Spinal cord (tissue), 10 donors: Measurements from ENCODE around the gene COLEC12. TPM values are rescaled to one million over a fixed set of nuclear protein-coding genes. Genes with fewer than 3 reads are reported as not detected.

ENCODE experiments used
- DNase-seq, 6 donors: peaks; one replicate each; pipeline versions ENCODE4 v3.0.0 to v3.0.0-alpha.2; 2013 to 2015; ENCODE audit warnings: low spot score in 6 of 6, low read depth in 4 of 6
- H3K27ac ChIP-seq: one replicate; pipeline ENCODE4 v1.5.1; 2013; ENCODE audit warnings: low read depth, low read length, control low read depth
- H3K27me3 ChIP-seq: one replicate; pipeline ENCODE4 v1.6.1; 2013; ENCODE audit warnings: low read length; ENCODE audit not compliant: control insufficient read depth, insufficient read depth
- H3K36me3 ChIP-seq: one replicate; pipeline ENCODE4 v1.6.1; 2013; ENCODE audit warnings: low read length; ENCODE audit not compliant: control insufficient read depth, insufficient read depth
- H3K4me1 ChIP-seq: one replicate; pipeline ENCODE4 v1.6.1; 2013; ENCODE audit warnings: low read length; ENCODE audit not compliant: control insufficient read depth, insufficient read depth
- H3K4me3 ChIP-seq: one replicate; pipeline ENCODE4 v1.5.1; 2013; ENCODE audit warnings: low read depth, low read length, control low read depth
- H3K9me3 ChIP-seq: one replicate; pipeline ENCODE4 v1.6.1; 2013; ENCODE audit warnings: low read length; ENCODE audit not compliant: control insufficient read depth, insufficient read depth
- WGBS: methylation state at CpG from one replicate; pipeline ENCODE4 v1.1.5; 2013; ENCODE audit warnings: missing lambda C conversion rate; ENCODE audit not compliant: insufficient coverage; 5-methylcytosine and 5-hydroxymethylcytosine counted together
- polyA plus RNA-seq, 2 donors: library from polyadenylated mRNA; unstranded; fragments of 120-200 nt; gene quantifications; one replicate each; pipeline ENCODE4 v1.2.1, GENCODE V29; 2013; ENCODE audit not compliant: insufficient read length in 2 of 2
- total RNA-seq, 2 donors: library from RNA; depleted of rRNA in 1 of 2; stranded (reverse); fragments of 120-200 nt in 1 of 2; fragments of >200 nt in 1 of 2; gene quantifications; one replicate each; pipeline versions ENCODE4 v1.2.3 to v1.2.4, GENCODE V29; 2013 to 2014
- donor health status: healthy.

Gene COLEC12
- total and polyA plus RNA-seq, 4 donors, result 19.2 to 282 (median 57.4) TPM

DNA sequence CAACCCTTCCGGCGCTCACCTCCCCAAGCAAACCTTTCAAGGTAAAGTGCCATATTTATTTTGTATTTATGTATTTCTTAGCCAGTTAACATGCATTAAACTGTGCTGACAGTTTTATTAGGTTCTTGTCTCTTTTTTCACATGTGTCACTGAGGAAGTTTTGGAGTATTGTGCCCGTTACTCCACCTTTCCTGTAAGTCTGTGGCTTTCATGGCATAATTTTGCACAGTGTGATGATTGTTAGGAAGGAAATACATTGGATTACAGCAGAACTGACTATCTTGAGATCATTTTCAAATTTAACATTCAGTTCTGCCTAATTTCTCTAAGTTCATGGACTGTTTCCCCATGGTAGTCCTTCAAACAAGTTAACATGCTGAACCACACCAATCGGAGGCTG lies 67.7 kb downstream of the COLEC12 start:
- WGBS, result 80% methylated on average over 1 of the region's 4 CpGs
- Histone ChIP-seq H3K4me1 (peaks cover 10% of the 10 kb centered on the region), H3K9me3 (no peaks in the 10 kb centered on the region), H3K27me3 (no peaks in the 10 kb centered on the region), H3K4me3 (no peak overlapping the region), H3K27ac (no peak overlapping the region), H3K36me3 (no peaks in the 10 kb centered on the region)
- no peak for DNase-seq

DNA sequence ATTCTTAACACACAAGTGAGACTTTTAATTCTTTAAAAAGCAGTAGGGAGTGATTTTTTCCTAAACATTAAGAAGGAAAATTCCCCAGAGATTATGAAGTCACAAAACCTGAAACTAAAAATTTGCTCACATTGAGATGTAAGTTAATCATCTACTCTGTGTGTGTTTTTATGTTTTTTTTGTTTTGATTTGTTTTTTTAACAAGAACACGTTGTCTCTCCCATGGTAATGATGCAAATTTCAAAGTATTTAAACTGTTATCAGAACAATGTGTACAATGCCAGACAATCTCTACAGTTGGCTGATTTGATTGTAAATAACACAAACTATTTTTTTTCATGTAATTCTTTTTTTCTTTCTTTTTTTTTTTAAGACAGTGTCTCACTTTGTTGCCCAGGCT lies 71.5 kb downstream of the COLEC12 start:
- Histone ChIP-seq H3K27me3 (no peaks in the 10 kb centered on the region), H3K4me3 (no peak overlapping the region), H3K27ac (no peak overlapping the region), H3K36me3 (no peaks in the 10 kb centered on the region), H3K4me1 (peaks cover 14% of the 10 kb centered on the region), H3K9me3 (no peaks in the 10 kb centered on the region)
- WGBS, result no CpG with 5 or more reads among the region's 1 CpG
- no peak for DNase-seq

DNA sequence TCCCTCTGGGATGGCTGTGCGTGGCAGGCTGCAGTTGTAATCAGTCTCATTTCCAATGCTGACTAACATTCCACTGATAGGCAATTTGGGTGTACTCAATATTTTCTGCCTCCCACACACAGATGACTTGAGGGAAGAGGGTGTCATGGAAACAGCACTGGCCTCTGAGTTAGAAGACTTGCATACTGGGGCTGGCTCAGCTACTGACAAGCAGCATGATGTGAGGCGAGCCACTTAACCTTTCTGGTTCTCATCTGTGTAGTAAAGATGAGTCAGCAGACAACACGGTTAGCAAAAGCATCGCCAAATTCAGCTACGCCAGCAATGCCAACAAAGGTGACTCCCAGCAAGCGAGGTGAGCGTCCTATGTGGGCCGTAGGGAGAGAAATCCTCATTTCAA lies 73.5 kb downstream of the COLEC12 start:
- Histone ChIP-seq H3K4me1 (peaks cover 10% of the 10 kb centered on the region), H3K9me3 (no peaks in the 10 kb centered on the region), H3K27me3 (no peaks in the 10 kb centered on the region), H3K36me3 (no peaks in the 10 kb centered on the region), H3K4me3 (no peak overlapping the region), H3K27ac (no peak overlapping the region)
- DNase-seq, result peak in 2 of 6 donors; percentile 9 to 58
- WGBS, result 47% methylated on average over 6 of the region's 8 CpGs

DNA sequence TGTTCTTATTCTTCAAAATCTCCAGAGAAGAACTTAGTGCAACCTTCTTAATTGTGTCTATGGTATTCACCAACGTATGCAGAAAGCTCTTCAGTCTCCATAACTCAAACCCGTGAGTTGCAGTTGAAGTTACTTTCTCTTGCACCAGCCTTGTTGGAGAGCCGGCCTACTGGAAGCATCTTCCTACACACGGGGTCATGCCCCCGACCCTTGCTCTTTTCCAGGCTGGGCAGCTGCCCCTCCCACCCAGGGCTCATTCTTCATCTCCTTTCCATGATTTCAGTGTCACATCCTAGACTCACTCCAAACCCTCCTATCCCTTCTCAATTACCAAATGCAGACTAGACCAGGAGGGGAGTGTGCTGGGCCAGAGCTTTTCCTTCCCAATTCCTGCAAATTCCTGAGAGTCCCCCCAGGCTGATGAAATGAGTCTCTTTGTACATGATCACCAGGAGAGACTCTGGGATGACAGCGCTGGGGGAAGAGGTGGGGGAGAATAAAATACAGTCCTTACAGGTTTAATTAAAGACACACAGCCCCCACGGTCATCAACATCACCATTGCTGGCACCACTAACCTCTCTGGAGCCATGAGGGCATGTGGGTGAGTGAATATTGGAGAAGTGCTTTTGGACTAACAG lies 75.3 kb downstream of the COLEC12 start:
- H3K36me3 ChIP-seq, result no peaks in the 10 kb centered on the region
- peaks cover 10% of the 10 kb centered on the region for H3K4me1 ChIP-seq
- peak overlapping the region; percentile 77 for H3K27ac ChIP-seq
- no peaks in the 10 kb centered on the region for H3K27me3 ChIP-seq
- no peak overlapping the region for H3K4me3 ChIP-seq
- WGBS, result 73% methylated on average over 5 of the region's 7 CpGs
- DNase-seq, result no peak
- no peaks in the 10 kb centered on the region for H3K9me3 ChIP-seq

DNA sequence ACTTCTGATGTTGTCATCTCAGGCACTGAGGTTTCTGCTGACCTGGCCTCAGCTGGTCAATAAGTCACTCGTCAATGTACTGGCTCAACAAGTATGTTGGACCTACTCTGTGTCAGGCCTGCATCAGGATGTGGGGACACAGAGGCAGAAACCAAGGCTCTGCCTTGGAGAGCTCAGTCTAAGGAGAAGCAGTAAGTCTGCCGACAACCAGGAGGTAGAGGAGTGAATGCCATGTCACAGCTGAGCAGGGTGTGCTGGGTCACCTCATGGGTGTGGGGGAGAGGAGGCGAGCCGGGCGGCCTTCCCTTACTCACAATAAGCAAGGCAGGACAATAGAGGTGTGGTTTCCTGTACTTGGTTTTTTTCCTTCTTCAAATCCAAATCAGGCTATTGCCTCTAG lies 75.8 kb downstream of the COLEC12 start:
- H3K27ac ChIP-seq, result peak overlapping the region; percentile 77
- 92% methylated on average over 2 of the region's 5 CpGs for WGBS
- H3K4me1 ChIP-seq, result peaks cover 13% of the 10 kb centered on the region

DNA sequence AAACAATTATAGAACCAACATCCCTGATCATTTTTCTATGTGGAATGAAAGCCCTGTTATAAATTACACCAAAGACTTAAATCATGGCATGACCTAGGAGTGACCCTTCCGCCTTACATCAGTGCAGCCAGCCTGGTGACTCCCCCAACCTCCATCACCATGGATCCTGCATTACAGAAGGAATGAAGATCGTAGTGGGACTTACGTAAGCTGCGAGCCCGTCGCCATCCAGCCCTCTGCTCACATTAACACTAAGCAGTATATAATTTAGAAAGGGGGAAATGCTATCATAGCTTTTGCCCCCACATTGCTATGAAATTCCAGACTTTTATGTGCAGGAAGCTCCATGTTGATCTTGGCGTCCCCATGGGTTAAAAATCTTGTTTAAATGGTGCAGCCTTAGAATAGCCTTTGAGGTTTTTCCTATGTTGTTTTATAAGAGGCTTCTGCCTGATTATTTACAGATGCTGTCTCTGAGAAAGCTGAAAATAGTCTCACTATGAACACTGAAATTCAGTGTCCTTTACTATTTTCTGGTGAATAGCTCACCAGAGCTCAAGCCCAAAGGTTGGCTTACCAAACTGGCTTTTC lies 76.3 kb downstream of the COLEC12 start:
- Histone ChIP-seq H3K4me1 (peaks cover 13% of the 10 kb centered on the region), H3K36me3 (no peaks in the 10 kb centered on the region), H3K4me3 (no peak overlapping the region), H3K27me3 (no peaks in the 10 kb centered on the region), H3K27ac (peak overlapping the region; percentile 77), H3K9me3 (no peaks in the 10 kb centered on the region)
- no CpG with 5 or more reads among the region's 7 CpGs for WGBS
- peak in 1 of 6 donors; percentile 52 for DNase-seq

More for the DNA sequence above, 75.8 kb downstream of the COLEC12 start:
- H3K9me3 ChIP-seq, result no peaks in the 10 kb centered on the region
- no peaks in the 10 kb centered on the region for H3K27me3 ChIP-seq
- H3K36me3 ChIP-seq, result no peaks in the 10 kb centered on the region
- no peak for DNase-seq
- H3K4me3 ChIP-seq, result no peak overlapping the region

DNA sequence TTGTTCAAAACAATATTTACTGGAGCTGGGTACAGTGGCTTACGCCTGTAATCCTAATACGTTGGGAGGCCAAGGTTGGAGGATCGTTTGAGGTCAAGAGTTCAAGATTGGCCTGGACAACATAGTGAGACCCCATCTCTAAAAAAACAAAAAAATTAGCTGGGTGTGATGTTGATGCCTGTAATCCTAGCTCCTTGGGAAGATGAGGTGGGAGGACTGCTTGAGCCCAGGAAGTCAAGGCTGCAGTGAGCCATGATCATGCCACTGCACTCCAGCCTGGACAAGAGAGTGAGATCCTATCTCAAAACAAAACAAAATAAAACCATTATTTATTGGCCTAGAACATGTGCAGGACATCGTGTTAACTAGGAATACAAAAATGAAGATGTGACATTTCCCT lies 77.5 kb downstream of the COLEC12 start:
- H3K27ac ChIP-seq, result no peak overlapping the region
- no peak for DNase-seq
- peaks cover 13% of the 10 kb centered on the region for H3K4me1 ChIP-seq
- no peaks in the 10 kb centered on the region for H3K36me3 ChIP-seq
- H3K4me3 ChIP-seq, result no peak overlapping the region
- no peaks in the 10 kb centered on the region for H3K9me3 ChIP-seq
- H3K27me3 ChIP-seq, result no peaks in the 10 kb centered on the region
- no CpG with 5 or more reads among the region's 4 CpGs for WGBS

DNA sequence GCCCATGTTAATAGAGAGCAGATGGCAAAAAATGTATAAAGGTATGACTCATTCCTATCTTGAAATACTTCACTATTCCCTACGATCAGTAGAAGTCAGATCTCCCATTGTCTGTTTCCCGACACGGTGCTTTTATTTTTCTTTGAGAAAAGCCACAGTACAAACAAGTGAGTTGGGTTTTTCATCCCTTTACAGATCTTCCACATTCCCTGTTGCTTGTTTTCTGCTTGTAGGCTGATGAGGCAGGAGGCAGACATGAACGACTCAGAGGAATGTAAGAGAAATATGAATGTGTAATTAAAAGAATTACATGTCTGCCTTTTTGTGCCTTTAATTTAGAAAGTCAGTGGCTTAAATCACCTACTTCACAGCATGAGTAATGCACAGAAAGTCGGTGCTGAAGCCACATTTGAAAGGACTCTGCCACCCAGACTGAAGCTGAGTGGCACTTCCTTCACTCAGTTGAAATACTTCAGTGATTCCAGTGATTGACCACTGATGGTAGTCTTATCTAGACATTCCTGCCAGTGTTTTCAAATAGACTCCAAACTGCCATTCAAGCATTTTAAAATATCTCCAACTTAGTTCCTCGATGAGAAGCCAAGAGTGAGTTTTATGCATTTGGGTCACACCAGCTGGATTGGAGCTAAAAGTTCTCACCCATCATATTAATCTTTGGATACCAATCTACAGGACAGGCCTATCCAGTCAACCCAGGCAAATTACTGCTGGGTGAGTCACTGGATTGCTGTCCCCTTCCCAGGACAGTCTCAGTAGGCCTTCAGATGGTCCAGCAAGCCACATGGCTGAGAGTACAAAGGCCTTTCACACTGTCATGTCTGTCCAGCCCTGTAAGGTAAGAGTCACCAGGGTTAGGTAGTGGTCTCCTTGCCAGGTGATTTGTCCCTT lies 79.0 kb downstream of the COLEC12 start:
- 59% methylated on average over 3 of the region's 6 CpGs for WGBS
- DNase-seq, result no peak
- Histone ChIP-seq H3K27ac (peak overlapping the region; percentile 48), H3K9me3 (no peaks in the 10 kb centered on the region), H3K4me3 (no peak overlapping the region), H3K4me1 (peaks cover 7% of the 10 kb centered on the region), H3K27me3 (no peaks in the 10 kb centered on the region), H3K36me3 (no peaks in the 10 kb centered on the region)

DNA sequence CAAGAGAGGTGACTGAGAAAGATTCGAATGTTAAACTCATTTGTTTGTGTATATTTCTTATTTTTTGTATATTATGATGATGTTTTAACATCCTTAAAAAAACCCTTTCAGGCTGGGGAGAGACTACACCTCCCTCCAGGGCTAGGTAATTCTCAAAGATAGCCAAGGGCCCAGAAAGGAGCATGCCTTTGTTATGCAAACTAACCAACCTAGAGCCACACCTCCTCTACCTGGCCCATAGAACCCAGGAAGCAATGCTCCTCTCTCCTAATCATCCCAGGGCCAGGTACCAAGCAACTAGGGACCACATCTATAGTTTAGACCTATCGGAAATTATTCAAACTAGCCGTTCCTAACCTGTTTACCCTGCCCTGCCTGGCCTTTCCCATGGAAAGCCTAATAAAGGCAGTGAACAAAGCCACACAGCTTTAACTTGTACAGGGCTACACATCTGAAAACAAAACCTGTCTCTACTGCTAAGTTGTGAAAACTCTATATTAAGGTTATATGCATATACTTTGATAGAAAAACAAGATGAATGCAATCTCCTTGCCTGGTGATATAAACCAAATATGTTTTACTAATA lies 79.7 kb downstream of the COLEC12 start:
- Histone ChIP-seq H3K27me3 (no peaks in the 10 kb centered on the region), H3K27ac (peak overlapping the region; percentile 48), H3K4me1 (peaks cover 7% of the 10 kb centered on the region), H3K9me3 (no peaks in the 10 kb centered on the region), H3K36me3 (no peaks in the 10 kb centered on the region), H3K4me3 (no peak overlapping the region)
- 69% methylated on average over 2 of the region's 3 CpGs for WGBS
- DNase-seq, result no peak
